Mammary epithelial cell (primary cell): ENCODE measurements around the gene PDCD11.

ENCODE experiments used
- EZH2 ChIP-seq: IDR thresholded peaks from 2 replicates; pipeline ENCODE4 v1.6.1; 2012; ENCODE audit warnings: low read length, inconsistent platforms, borderline replicate concordance
- TF ChIP-seq, protein P1 (sequence below), 2 donors: IDR thresholded peaks in 1 of 2; conservative IDR thresholded peaks in 1 of 2; 2 replicates each; pipeline ENCODE4 v1.5.1; 2011 to 2012; ENCODE audit warnings: inconsistent platforms in 2 of 2, low read length in 2 of 2, mild to moderate bottlenecking in 2 of 2, control low read depth in 1 of 2, low read depth in 1 of 2; ENCODE audit not compliant: insufficient read depth in 1 of 2; ENCODE audit errors: extremely low read depth in 1 of 2

DNA sequence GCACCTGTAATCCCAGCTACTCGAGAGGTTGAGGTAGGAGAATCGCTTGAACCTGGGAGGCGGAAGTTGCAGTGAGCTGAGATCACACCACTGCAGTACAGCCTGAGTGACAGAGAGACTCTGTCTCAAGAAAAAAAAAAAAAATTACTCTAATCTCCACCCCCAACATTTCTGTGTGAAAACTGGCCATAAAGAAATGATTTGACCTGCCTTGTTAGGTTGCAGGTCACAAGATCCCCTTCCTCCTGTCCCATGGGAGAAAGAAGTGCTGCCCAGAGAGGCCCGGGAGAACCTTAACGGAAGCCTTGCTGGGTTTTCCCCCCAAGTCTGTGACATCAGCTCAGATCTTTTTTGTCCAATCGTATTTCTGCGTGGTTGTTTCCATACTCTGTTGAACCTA, 71.0 kb downstream of the PDCD11 start:
- TF ChIP-seq, protein P1, sequence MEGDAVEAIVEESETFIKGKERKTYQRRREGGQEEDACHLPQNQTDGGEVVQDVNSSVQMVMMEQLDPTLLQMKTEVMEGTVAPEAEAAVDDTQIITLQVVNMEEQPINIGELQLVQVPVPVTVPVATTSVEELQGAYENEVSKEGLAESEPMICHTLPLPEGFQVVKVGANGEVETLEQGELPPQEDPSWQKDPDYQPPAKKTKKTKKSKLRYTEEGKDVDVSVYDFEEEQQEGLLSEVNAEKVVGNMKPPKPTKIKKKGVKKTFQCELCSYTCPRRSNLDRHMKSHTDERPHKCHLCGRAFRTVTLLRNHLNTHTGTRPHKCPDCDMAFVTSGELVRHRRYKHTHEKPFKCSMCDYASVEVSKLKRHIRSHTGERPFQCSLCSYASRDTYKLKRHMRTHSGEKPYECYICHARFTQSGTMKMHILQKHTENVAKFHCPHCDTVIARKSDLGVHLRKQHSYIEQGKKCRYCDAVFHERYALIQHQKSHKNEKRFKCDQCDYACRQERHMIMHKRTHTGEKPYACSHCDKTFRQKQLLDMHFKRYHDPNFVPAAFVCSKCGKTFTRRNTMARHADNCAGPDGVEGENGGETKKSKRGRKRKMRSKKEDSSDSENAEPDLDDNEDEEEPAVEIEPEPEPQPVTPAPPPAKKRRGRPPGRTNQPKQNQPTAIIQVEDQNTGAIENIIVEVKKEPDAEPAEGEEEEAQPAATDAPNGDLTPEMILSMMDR (conservative IDR thresholded peaks at IDR 0.05 in 1 of 2, IDR thresholded peaks at IDR 0.05 in 1 of 2; ENCODE audit: extremely low read depth in 1 of 2, insufficient read depth in 1 of 2, low read depth in 1 of 2, low read length in 2 of 2): no peak
- TF ChIP-seq EZH2: no peak
